Fibroblast of lung (primary cell): Measurements from ENCODE around the gene HMCES. TPM values are rescaled to one million over a fixed set of nuclear protein-coding genes. Genes with fewer than 3 reads are reported as not detected.

Experiments used
- DNase-seq, 2 donors: peaks; one replicate each; pipeline versions ENCODE4 v3.0.0 to v3.0.0-alpha.2; 2010; ENCODE audit warnings: low read depth in 2 of 2
- H2AFZ ChIP-seq: 2 replicates; pipeline ENCODE4 v1.5.1; 2012; ENCODE audit warnings: low read length, control low read depth, inconsistent platforms
- H3K27ac ChIP-seq: 2 replicates; pipeline ENCODE4 v1.5.1; 2011; ENCODE audit warnings: low read length, control low read depth; ENCODE audit not compliant: insufficient read depth
- H3K27me3 ChIP-seq: 2 replicates; pipeline ENCODE4 v1.5.1; 2011; ENCODE audit warnings: mild to moderate bottlenecking, low read length; ENCODE audit not compliant: control insufficient read depth, insufficient read depth
- H3K36me3 ChIP-seq: 2 replicates; pipeline ENCODE4 v1.5.1; 2011; ENCODE audit warnings: low read length; ENCODE audit not compliant: control insufficient read depth, insufficient read depth
- H3K4me1 ChIP-seq: 2 replicates; pipeline ENCODE4 v1.5.1; 2011; ENCODE audit warnings: low read length; ENCODE audit not compliant: control insufficient read depth, insufficient read depth; ENCODE audit errors: extremely low read depth
- H3K4me2 ChIP-seq: 2 replicates; pipeline ENCODE4 v1.5.1; 2011; ENCODE audit warnings: low read length, control low read depth; ENCODE audit not compliant: insufficient read depth; ENCODE audit errors: extremely low read depth
- H3K4me3 ChIP-seq, 4 experiments: fragments of 200-600 bp in 1 of 4; sonication (generic) in 1 of 4; replicated peaks in 1 of 4; 2 replicates each; pipeline ENCODE4 v1.5.1; 2011 to 2016; ENCODE audit warnings: low read length in 4 of 4, low read depth in 3 of 4, mild to moderate bottlenecking in 3 of 4, control low read depth in 2 of 4, inconsistent platforms in 1 of 4, mixed read lengths in 1 of 4; ENCODE audit not compliant: insufficient read depth in 1 of 4; ENCODE audit errors: control extremely low read depth in 1 of 4
- H3K79me2 ChIP-seq: 2 replicates; pipeline ENCODE4 v1.5.1; 2012; ENCODE audit warnings: mild to moderate bottlenecking, low read length, inconsistent platforms; ENCODE audit not compliant: control insufficient read depth, insufficient read depth
- H3K9ac ChIP-seq: 2 replicates; pipeline ENCODE4 v1.5.1; 2011; ENCODE audit warnings: mild to moderate bottlenecking, low read length, control low read depth; ENCODE audit not compliant: insufficient read depth
- H3K9me3 ChIP-seq: 2 replicates; pipeline ENCODE4 v1.5.1; 2012; ENCODE audit warnings: low read depth, low read length; ENCODE audit not compliant: control insufficient read depth, insufficient read depth
- H4K20me1 ChIP-seq: 2 replicates; pipeline ENCODE4 v1.5.1; 2011; ENCODE audit warnings: low read length; ENCODE audit not compliant: control insufficient read depth, insufficient read depth; ENCODE audit errors: extremely low read depth
- EZH2 ChIP-seq: IDR thresholded peaks from 2 replicates; pipeline ENCODE4 v1.5.1; 2012; ENCODE audit warnings: low read length, control low read depth, mild to moderate bottlenecking; ENCODE audit errors: missing control alignments
- polyA plus RNA-seq, 2 donors: library from polyadenylated mRNA; depleted of rRNA in 1 of 2; stranded (reverse) in 1 of 2; unstranded in 1 of 2; fragments of >200 nt; gene quantifications; 2 replicates each; pipeline ENCODE4 v1.2.1, GENCODE V29; 2011 to 2012; ENCODE audit warnings: missing spikeins in 1 of 2
- total RNA-seq: library from RNA; depleted of rRNA; stranded (reverse); fragments of >200 nt; gene quantifications from 2 replicates; pipeline ENCODE4 v1.2.1, GENCODE V29; 2014
- TF ChIP-seq, protein P1 (sequence below), 2 donors: IDR thresholded peaks in 1 of 2; conservative IDR thresholded peaks in 1 of 2; 1 replicate in 1 of 2; 2 replicates in 1 of 2; pipeline ENCODE4 v1.5.1; 2011 to 2012; ENCODE audit warnings: low read length in 2 of 2, control low read depth in 1 of 2, inconsistent platforms in 1 of 2, low read depth in 1 of 2, mild to moderate bottlenecking in 1 of 2

The HMCES gene
- total and polyA plus RNA-seq, 2 donors (not counting 1 experiment from before 2014, with no cell fraction given): 12.2 to 22.8 TPM

DNA sequence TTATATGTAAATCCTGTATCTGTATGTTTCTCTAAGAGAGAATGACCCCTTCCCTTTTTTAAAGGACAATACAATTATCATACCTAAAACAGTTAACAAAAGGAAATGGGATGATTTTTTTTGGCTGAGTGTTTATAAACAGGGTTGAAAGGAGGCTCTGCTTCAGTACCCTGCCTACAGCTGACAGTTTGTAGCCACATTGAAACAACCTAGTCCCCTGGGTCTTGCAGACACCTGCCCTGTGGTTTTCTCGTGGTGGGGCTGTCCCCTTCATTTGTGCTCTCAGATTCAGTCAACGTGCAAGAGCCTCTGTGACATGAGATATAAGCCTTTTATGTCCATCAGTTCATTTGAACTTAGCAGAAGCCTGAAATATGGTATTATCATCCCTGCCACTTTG, 2.3 kb upstream of the HMCES start:
- H3K4me1 ChIP-seq: peaks cover 8% of the 10 kb centered on the region
- no peaks in the 10 kb centered on the region for H3K27me3 ChIP-seq
- H3K9me3 ChIP-seq: no peaks in the 10 kb centered on the region
- no peak overlapping the region for H3K9ac ChIP-seq
- TF ChIP-seq EZH2: no peak
- TF ChIP-seq, protein P1, sequence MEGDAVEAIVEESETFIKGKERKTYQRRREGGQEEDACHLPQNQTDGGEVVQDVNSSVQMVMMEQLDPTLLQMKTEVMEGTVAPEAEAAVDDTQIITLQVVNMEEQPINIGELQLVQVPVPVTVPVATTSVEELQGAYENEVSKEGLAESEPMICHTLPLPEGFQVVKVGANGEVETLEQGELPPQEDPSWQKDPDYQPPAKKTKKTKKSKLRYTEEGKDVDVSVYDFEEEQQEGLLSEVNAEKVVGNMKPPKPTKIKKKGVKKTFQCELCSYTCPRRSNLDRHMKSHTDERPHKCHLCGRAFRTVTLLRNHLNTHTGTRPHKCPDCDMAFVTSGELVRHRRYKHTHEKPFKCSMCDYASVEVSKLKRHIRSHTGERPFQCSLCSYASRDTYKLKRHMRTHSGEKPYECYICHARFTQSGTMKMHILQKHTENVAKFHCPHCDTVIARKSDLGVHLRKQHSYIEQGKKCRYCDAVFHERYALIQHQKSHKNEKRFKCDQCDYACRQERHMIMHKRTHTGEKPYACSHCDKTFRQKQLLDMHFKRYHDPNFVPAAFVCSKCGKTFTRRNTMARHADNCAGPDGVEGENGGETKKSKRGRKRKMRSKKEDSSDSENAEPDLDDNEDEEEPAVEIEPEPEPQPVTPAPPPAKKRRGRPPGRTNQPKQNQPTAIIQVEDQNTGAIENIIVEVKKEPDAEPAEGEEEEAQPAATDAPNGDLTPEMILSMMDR (conservative IDR thresholded peaks at IDR 0.05 in 1 of 2, IDR thresholded peaks at IDR 0.05 in 1 of 2; ENCODE audit: low read depth in 1 of 2, low read length in 2 of 2): no peak
- H3K79me2 ChIP-seq: peaks cover 7% of the 10 kb centered on the region
- no peak for DNase-seq
- no peaks in the 10 kb centered on the region for H4K20me1 ChIP-seq
- H3K4me3 ChIP-seq: no peak overlapping the region
- H3K4me2 ChIP-seq: no peak overlapping the region
- no peak overlapping the region for H2AFZ ChIP-seq
- peaks cover 25% of the 10 kb centered on the region for H3K36me3 ChIP-seq
- H3K27ac ChIP-seq: no peak overlapping the region

DNA sequence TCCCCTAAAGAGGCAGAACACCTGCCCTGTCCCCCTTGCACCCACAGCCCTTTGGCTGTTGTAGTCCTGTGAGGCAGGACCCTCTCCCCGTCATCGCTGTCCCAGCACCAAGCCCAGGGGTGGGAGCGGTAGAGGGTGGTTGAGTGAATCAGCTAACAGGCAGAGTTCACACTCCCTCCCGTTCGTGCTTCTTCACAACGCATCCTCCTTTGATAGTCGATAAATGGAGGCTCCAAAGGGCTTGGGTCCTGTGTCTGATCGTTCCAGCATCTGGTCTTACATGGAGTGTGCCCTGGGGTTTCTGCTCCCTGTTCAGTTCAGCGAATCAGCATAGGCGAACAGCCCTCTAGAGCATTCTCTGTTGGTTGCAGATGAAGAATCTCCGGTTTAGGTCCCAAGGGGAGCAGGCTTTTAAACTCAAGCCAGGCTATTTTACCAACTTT, 820 bp upstream of the HMCES start:
- no peak for TF ChIP-seq EZH2
- TF ChIP-seq, protein P1 (conservative IDR thresholded peaks at IDR 0.05 in 1 of 2, IDR thresholded peaks at IDR 0.05 in 1 of 2; ENCODE audit: low read depth in 1 of 2, low read length in 2 of 2): no peak
- Histone ChIP-seq H3K4me1 (peaks cover 8% of the 10 kb centered on the region), H3K4me2 (peak overlapping the region; percentile 4), H2AFZ (no peak overlapping the region), H3K79me2 (peaks cover 7% of the 10 kb centered on the region), H3K9me3 (no peaks in the 10 kb centered on the region), H4K20me1 (no peaks in the 10 kb centered on the region), H3K36me3 (peaks cover 15% of the 10 kb centered on the region), H3K9ac (no peak overlapping the region), H3K27me3 (no peaks in the 10 kb centered on the region), H3K4me3 (peak overlapping the region in 2 of 4 experiments; percentile 49 to 79), H3K27ac (peak overlapping the region; percentile 76)
- no peak for DNase-seq

DNA sequence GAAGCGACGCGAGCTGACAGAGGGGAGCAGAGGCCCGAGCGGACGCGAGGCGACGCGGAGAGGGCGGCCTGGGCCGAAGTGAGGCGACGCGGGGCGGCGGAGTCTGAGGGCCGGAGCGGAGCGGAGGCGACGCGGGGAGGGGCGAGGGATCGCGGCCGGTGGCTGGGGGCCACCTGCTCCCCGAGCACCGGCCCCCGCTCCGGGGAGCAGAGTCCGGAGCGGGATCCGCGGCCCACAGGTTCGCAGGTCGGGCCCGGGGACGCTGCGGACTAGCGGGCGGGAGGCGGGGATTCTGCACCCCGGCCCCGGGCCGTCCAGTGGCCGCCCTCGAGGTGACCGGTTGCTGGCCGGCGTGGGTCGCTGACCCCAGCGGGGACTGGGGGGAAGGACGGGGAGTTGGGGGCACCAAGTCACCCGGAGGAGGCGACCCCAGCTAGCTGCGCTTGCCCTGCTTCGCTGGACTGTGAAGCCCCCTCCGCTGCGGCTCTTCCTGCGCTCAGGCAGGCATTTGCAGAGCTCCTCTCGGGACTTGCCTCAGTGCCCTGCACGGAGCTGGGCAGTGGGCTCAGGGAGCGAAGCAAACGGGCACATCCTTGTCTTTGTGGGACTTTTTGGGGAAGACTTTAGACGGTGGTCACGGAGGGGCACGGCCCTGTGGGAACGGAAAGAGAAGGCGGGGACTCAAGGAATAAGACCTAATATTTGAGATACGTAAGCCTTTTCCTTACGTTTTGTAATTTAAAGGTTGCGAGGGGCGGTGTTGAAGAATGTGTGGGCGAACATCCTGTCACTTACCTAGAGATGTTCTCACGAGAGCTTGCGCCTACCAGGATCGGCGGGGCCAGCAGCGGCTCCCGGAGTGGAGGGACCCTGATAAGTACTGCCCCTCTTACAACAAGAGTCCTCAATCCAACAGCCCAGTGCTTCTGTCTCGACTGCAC, 566 bp downstream of the HMCES start:
- Histone ChIP-seq H3K4me2 (peak overlapping the region; percentile 95), H4K20me1 (no peaks in the 10 kb centered on the region), H3K9me3 (no peaks in the 10 kb centered on the region), H3K79me2 (peaks cover 7% of the 10 kb centered on the region), H2AFZ (peak overlapping the region; percentile 60), H3K27ac (peak overlapping the region; percentile 76), H3K9ac (peak overlapping the region; percentile 88), H3K27me3 (no peaks in the 10 kb centered on the region), H3K36me3 (peaks cover 12% of the 10 kb centered on the region), H3K4me1 (peaks cover 8% of the 10 kb centered on the region), H3K4me3 (peak overlapping the region; percentile 56 to 79 (median 66))
- no peak for TF ChIP-seq EZH2
- TF ChIP-seq, protein P1 (conservative IDR thresholded peaks at IDR 0.05 in 1 of 2, IDR thresholded peaks at IDR 0.05 in 1 of 2; ENCODE audit: low read depth in 1 of 2, low read length in 2 of 2): no peak
- peak; percentile 34 to 81 for DNase-seq
